AG10803 (cell line): ENCODE results near the gene TMEM258.

ENCODE experiments used
- DNase-seq: peaks from one replicate; pipeline ENCODE4 v3.0.0; 2010; ENCODE audit warnings: low read depth
- H3K4me3 ChIP-seq: 2 replicates; pipeline ENCODE4 v1.5.1; 2011; ENCODE audit warnings: mild to moderate bottlenecking, low read length, control low read depth
- TF ChIP-seq, protein P1 (sequence below): conservative IDR thresholded peaks from 2 replicates; pipeline ENCODE4 v1.5.1; 2011; ENCODE audit warnings: mild to moderate bottlenecking, low read length, control low read depth, inconsistent platforms

TMEM258 gene

GRCh38 chr11:61793829-61794204 is 1.4 kb upstream of the TMEM258 start:
- DNase-seq, result no peak
- TF ChIP-seq, protein P1, sequence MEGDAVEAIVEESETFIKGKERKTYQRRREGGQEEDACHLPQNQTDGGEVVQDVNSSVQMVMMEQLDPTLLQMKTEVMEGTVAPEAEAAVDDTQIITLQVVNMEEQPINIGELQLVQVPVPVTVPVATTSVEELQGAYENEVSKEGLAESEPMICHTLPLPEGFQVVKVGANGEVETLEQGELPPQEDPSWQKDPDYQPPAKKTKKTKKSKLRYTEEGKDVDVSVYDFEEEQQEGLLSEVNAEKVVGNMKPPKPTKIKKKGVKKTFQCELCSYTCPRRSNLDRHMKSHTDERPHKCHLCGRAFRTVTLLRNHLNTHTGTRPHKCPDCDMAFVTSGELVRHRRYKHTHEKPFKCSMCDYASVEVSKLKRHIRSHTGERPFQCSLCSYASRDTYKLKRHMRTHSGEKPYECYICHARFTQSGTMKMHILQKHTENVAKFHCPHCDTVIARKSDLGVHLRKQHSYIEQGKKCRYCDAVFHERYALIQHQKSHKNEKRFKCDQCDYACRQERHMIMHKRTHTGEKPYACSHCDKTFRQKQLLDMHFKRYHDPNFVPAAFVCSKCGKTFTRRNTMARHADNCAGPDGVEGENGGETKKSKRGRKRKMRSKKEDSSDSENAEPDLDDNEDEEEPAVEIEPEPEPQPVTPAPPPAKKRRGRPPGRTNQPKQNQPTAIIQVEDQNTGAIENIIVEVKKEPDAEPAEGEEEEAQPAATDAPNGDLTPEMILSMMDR, result no peak
- peak overlapping the region; percentile 100 for H3K4me3 ChIP-seq

DNA sequence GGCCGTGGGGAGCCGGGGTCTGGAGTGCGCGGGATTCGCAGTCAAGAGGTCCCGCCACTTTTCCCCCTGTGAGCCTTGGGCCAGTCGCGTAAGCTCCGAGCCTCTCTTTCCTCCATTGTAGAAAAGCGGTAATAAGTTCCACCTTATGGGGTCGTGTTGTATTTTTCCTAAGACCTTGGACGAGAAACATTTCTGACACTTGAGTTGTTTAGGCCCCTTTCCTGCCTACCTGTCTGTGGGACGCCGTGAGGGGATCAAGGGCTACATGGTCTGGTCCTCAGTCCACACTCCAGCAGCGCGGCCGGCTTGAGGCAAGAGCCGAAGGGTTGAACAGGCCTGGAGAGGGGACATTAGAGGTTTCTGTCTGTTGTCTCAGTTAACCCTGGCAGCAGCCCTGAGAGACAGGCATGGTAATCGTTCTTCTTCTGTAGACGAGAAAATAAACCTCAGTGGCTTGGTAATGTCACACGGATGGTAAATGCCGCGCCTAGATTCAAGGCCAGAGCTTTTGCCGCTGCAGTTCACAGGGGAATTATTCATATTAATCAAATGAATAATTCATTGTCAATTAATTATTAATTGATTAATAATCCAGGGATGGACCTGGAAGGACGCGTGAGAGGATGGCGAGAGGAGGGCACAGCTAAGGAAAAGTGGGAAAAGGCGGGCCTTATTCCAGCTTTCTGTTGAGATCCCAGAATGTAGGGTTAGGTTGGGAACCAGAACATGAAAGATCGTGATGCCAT is 857 bp upstream of the TMEM258 start:
- no peak for DNase-seq
- H3K4me3 ChIP-seq, result peak overlapping the region; percentile 100
- TF ChIP-seq, protein P1, result no peak

DNA sequence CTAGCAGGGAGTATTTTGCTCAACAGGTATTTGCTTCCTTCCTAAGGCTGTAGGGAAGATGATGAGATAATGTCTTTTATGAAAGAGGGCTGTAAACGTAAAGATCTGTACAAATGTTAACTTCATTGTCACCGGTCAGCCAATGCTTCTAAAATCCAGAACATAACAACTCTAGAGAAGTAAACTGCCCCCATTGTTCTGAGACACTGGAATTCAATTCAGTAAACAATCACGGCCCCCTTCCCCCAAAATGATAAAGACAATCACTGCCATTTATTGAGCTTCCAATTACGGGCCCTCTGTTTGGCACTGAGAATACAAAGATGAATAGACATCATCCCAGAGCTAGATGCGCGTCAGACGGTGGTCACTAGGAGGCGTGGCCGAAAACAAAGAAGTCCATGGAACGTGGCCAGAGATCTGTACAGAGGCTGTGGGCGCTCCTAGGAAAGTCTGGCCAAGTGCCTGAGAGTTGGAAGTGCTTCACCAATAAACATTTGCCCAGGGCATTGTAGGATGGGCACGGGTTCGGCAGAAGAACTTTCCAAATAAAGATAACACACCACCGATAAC is 576 bp downstream of the TMEM258 start:
- TF ChIP-seq, protein P1, result peak; percentile 7; the same call in 1 of the 2 replicates
- peak; percentile 85 for DNase-seq
- H3K4me3 ChIP-seq, result peak overlapping the region; percentile 100

- peak; percentile 30 for DNase-seq
- TF ChIP-seq, protein P1, result peak; percentile 36
- no peak overlapping the region for H3K4me3 ChIP-seq
Observed at GRCh38 chr11:61787928-61788491, 4.4 kb downstream of the TMEM258 start.

DNA sequence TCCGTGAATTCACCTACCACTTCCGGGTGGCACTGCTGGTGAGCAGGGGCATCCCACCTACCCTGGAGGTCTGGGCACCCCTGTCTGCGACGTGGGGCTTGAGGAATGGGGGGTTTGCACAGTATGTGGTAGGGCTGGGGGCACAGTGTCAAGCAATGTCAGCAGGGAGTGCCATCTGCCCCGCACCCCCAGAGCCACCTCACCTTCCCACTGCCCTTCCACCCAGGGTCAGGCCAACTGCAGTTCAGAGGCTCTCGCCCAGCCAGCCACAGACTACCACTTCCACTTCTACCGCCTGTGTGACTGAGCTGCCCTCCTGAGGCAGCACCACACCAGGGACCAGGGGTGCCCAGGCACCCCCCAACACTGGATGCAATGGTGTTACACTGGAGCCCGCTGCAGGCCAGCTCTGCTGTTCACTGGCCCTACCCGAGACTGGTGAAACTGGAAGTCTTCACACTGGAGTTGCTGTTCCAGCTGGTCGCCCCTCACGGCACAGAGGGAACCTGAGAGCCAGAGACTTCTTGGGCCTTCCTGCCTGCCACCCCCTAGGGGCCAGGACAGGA is 6.5 kb downstream of the TMEM258 start:
- no peak for DNase-seq
- TF ChIP-seq, protein P1, result no peak
- no peak overlapping the region for H3K4me3 ChIP-seq

DNA sequence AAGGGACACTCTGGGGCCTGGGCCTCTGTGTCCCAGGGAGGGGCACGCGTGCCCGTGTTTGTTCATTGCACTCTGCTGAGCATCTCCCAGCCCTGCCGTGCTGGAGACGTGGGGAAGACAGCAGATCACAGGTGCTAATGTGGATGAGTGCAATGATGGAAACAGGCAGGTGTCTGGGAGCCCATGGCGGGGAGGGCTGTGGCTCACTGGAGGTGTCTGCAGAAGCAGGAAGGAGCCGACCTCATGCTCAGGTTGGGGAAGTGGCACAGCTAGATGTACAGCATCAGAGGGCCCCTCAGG is 7.9 kb downstream of the TMEM258 start:
- TF ChIP-seq, protein P1, result no peak
- DNase-seq, result no peak
- no peak overlapping the region for H3K4me3 ChIP-seq
